Measurements from ENCODE around the gene PRKG1.

- TF ChIP-seq CTCF (conservative IDR thresholded peaks at IDR 0.05; ENCODE audit: low read length) (no peak), EZH2phosphoT487 (IDR thresholded peaks at IDR 0.05; ENCODE audit: borderline replicate concordance) (no peak)
Measured at GRCh38 chr10:51046654-51047053, 27.6 kb upstream of the PRKG1 start.

Data from Loucy (cell line).